H9 (cell line): Measurements from ENCODE around the gene SIN3A. TPM values are rescaled to one million over a fixed set of nuclear protein-coding genes. Genes with fewer than 3 reads are reported as not detected.

Experiments used
- DNase-seq: peaks from one replicate; pipeline ENCODE4 v3.0.0-alpha.2; 2017
- H2AFZ ChIP-seq: one replicate; pipeline ENCODE4 v1.6.1; 2013; ENCODE audit warnings: mild to moderate bottlenecking, low read length, control low read depth, moderate library complexity
- H2AK5ac ChIP-seq: 2 replicates; pipeline ENCODE4 v1.6.1; 2013; ENCODE audit warnings: low read length, control low read depth, mixed read lengths; ENCODE audit not compliant: insufficient read length
- H2BK120ac ChIP-seq: one replicate; pipeline ENCODE4 v1.6.1; 2013; ENCODE audit warnings: low read depth, mild to moderate bottlenecking, low read length, control low read depth, inconsistent platforms; ENCODE audit not compliant: poor library complexity, severe bottlenecking
- H2BK12ac ChIP-seq: 2 replicates; pipeline ENCODE4 v1.6.1; 2013; ENCODE audit warnings: low read length, control low read depth, mixed read lengths, low read depth; ENCODE audit not compliant: insufficient read length
- H2BK15ac ChIP-seq: 2 replicates; pipeline ENCODE4 v1.6.1; 2013; ENCODE audit warnings: low read depth, low read length, control low read depth
- H2BK20ac ChIP-seq: one replicate; pipeline ENCODE4 v1.6.1; 2013; ENCODE audit warnings: low read depth, mild to moderate bottlenecking, low read length, control low read depth, inconsistent platforms; ENCODE audit not compliant: poor library complexity, severe bottlenecking
- H2BK5ac ChIP-seq: 2 replicates; pipeline ENCODE4 v1.6.1; 2013; ENCODE audit warnings: low read length, control low read depth, mixed read lengths; ENCODE audit not compliant: insufficient read length
- H3K14ac ChIP-seq: 2 replicates; pipeline ENCODE4 v1.6.1; 2013; ENCODE audit warnings: low read length, control low read depth; ENCODE audit not compliant: insufficient read depth
- H3K18ac ChIP-seq: 2 replicates; pipeline ENCODE4 v1.6.1; 2013; ENCODE audit warnings: low read depth, mild to moderate bottlenecking, mixed read lengths, low read length, control low read depth; ENCODE audit not compliant: insufficient read length
- H3K23ac ChIP-seq: 2 replicates; pipeline ENCODE4 v1.6.1; 2013; ENCODE audit warnings: low read length, control low read depth, mixed read lengths, low read depth; ENCODE audit not compliant: insufficient read length
- H3K23me2 ChIP-seq: 2 replicates; pipeline ENCODE4 v1.6.1; 2013; ENCODE audit warnings: low read depth, mild to moderate bottlenecking, mixed read lengths, low read length, control low read depth; ENCODE audit not compliant: insufficient read length, poor library complexity, severe bottlenecking
- H3K27ac ChIP-seq: 2 replicates; pipeline ENCODE4 v1.5.1; 2013; ENCODE audit warnings: low read length, control low read depth, mixed read lengths, low read depth; ENCODE audit not compliant: insufficient read length
- H3K27me3 ChIP-seq: 2 replicates; pipeline ENCODE4 v1.6.1; 2013; ENCODE audit warnings: low read length, control low read depth, inconsistent platforms; ENCODE audit not compliant: insufficient read depth
- H3K4ac ChIP-seq: 2 replicates; pipeline ENCODE4 v1.6.1; 2013; ENCODE audit warnings: low read depth, mild to moderate bottlenecking, control low read depth, inconsistent platforms, low read length, moderate library complexity
- H3K4me1 ChIP-seq: 2 replicates; pipeline ENCODE4 v1.6.1; 2013; ENCODE audit warnings: low read length, control low read depth, inconsistent platforms; ENCODE audit not compliant: insufficient read depth
- H3K4me2 ChIP-seq: 2 replicates; pipeline ENCODE4 v1.6.1; 2013; ENCODE audit warnings: low read length, control low read depth, mixed read lengths; ENCODE audit not compliant: insufficient read length, insufficient read depth
- H3K56ac ChIP-seq: 2 replicates; pipeline ENCODE4 v1.6.1; 2013; ENCODE audit warnings: low read depth, mild to moderate bottlenecking, mixed read lengths, low read length, control low read depth; ENCODE audit not compliant: insufficient read length
- H3K79me1 ChIP-seq: 2 replicates; pipeline ENCODE4 v1.6.1; 2013; ENCODE audit warnings: low read depth, mild to moderate bottlenecking, moderate library complexity, low read length, control low read depth, inconsistent platforms; ENCODE audit not compliant: insufficient read depth, poor library complexity, severe bottlenecking
- H3K79me2 ChIP-seq: 2 replicates; pipeline ENCODE4 v1.6.1; 2013; ENCODE audit warnings: low read length, control low read depth, inconsistent platforms; ENCODE audit not compliant: insufficient read depth
- H3K9ac ChIP-seq: 2 replicates; pipeline ENCODE4 v1.6.1; 2013; ENCODE audit warnings: low read length, control low read depth, mixed read lengths; ENCODE audit not compliant: insufficient read length; ENCODE audit errors: extremely low read depth
- H3K9me3 ChIP-seq: one replicate; pipeline ENCODE4 v1.6.1; 2013; ENCODE audit warnings: low read depth, low read length, inconsistent platforms; ENCODE audit not compliant: control insufficient read depth
- H3T11ph ChIP-seq: one replicate; pipeline ENCODE4 v1.6.1; 2013; ENCODE audit warnings: mild to moderate bottlenecking, low read length, control low read depth, inconsistent platforms
- H4K20me1 ChIP-seq: one replicate; pipeline ENCODE4 v1.6.1; 2013; ENCODE audit not compliant: control insufficient read depth, insufficient read length, insufficient read depth
- H4K5ac ChIP-seq: 2 replicates; pipeline ENCODE4 v1.6.1; 2013; ENCODE audit warnings: low read depth, mild to moderate bottlenecking, mixed read lengths, low read length, control low read depth; ENCODE audit not compliant: insufficient read length
- H4K8ac ChIP-seq: replicated peaks from 2 replicates; pipeline ENCODE4 v1.6.1; 2013; ENCODE audit warnings: low read length, control low read depth, mixed read lengths, low read depth; ENCODE audit not compliant: insufficient read length
- H4K91ac ChIP-seq: 2 replicates; pipeline ENCODE4 v1.6.1; 2013; ENCODE audit warnings: low read depth, mild to moderate bottlenecking, moderate library complexity, mixed read lengths, low read length, control low read depth; ENCODE audit not compliant: insufficient read length
- H3K27ac Mint-ChIP-seq, 3 experiments: 2 replicates in 2 of 3; 3 replicates in 1 of 3; pipeline ENCODE4 v1.8.0; 2020 to 2021; ENCODE audit warnings: mixed read lengths in 3 of 3, mild to moderate bottlenecking in 1 of 3, moderate library complexity in 1 of 3
- H3K27me3 Mint-ChIP-seq: 2 replicates; pipeline ENCODE4 v1.8.0; 2021; ENCODE audit warnings: low read depth, mild to moderate bottlenecking, moderate library complexity, mixed read lengths
- H3K36me3 Mint-ChIP-seq, 3 experiments: 2 replicates in 2 of 3; 3 replicates in 1 of 3; pipeline ENCODE4 v1.8.0; 2020 to 2021; ENCODE audit warnings: low read depth in 3 of 3, mixed read lengths in 3 of 3; ENCODE audit not compliant: insufficient read depth in 1 of 3
- H3K4me1 Mint-ChIP-seq, 2 experiments: 2 replicates each; pipeline ENCODE4 v1.8.0; 2020; ENCODE audit warnings: mixed read lengths in 2 of 2
- H3K4me3 Mint-ChIP-seq, 2 experiments: 2 replicates in 1 of 2; 3 replicates in 1 of 2; pipeline ENCODE4 v1.8.0; 2020 to 2021; ENCODE audit warnings: mild to moderate bottlenecking in 2 of 2, mixed read lengths in 2 of 2, moderate library complexity in 1 of 2
- H3K9me3 Mint-ChIP-seq, 2 experiments: 2 replicates in 1 of 2; 3 replicates in 1 of 2; pipeline ENCODE4 v1.8.0; 2020; ENCODE audit warnings: mild to moderate bottlenecking in 2 of 2, mixed read lengths in 2 of 2, moderate library complexity in 1 of 2
- CTCF ChIP-seq: fragments of 200-600 bp; sonication (generic); conservative IDR thresholded peaks from 3 replicates; pipeline ENCODE4 v1.8.0; 2021; ENCODE audit warnings: antibody characterized with exemption, mild to moderate bottlenecking
- WGBS: extraction: QIAGEN DNeasy Blood & Tissue Kit; methylation state at CpG from one replicate; pipeline ENCODE4 v1.1.7; 2013; ENCODE audit warnings: missing lambda C conversion rate, low lambda C conversion rate, mixed read lengths; ENCODE audit not compliant: insufficient read length; ENCODE audit errors: extremely low coverage; 5-methylcytosine and 5-hydroxymethylcytosine counted together
- total RNA-seq: library from RNA; stranded (reverse); gene quantifications from 2 replicates; pipeline ENCODE4 v1.2.1, GENCODE V29; 2021

SIN3A gene
- total RNA-seq, 1 experiment from 2014 or later = 102 TPM

GRCh38 chr15:75338661-75339240, 112.7 kb downstream of the SIN3A start:
- no CpG with 5 or more reads among the region's 11 CpGs for WGBS
- Mint-ChIP-seq H3K27me3 (no peaks in the 10 kb centered on the region), H3K4me3 (no peak overlapping the region), H3K4me1 (peaks cover 12 to 14% of the 10 kb centered on the region in 2 experiments), H3K36me3 (peaks cover 6 to 22% (median 18%) of the 10 kb centered on the region in 3 experiments; a peak in 6 of 7 replicates), H3K9me3 (no peaks in the 10 kb centered on the region), H3K27ac (no peak overlapping the region)
- H2AFZ ChIP-seq = no peak overlapping the region
- H2BK5ac ChIP-seq = no peak overlapping the region
- H3K4me2 ChIP-seq = no peak overlapping the region
- H4K8ac ChIP-seq = no peak overlapping the region
- no peaks in the 10 kb centered on the region for H4K20me1 ChIP-seq
- no peak overlapping the region for H3T11ph ChIP-seq
- H3K23ac ChIP-seq = no peak overlapping the region
- H3K23me2 ChIP-seq = peaks cover 8% of the 10 kb centered on the region
- no peaks in the 10 kb centered on the region for H3K27me3 ChIP-seq
- no peak for TF ChIP-seq CTCF
- H4K91ac ChIP-seq = no peak overlapping the region
- peaks cover 1% of the 10 kb centered on the region; the same call in 1 of the 2 replicates for H3K79me2 ChIP-seq
- no peak overlapping the region for H3K56ac ChIP-seq
- H3K14ac ChIP-seq = no peak overlapping the region
- no peak overlapping the region for H3K27ac ChIP-seq
- no peak overlapping the region for H2AK5ac ChIP-seq
- H2BK120ac ChIP-seq = no peak overlapping the region
- H3K9me3 ChIP-seq = no peaks in the 10 kb centered on the region
- H2BK15ac ChIP-seq = no peak overlapping the region
- H3K4ac ChIP-seq = no peak overlapping the region
- no peak overlapping the region for H2BK20ac ChIP-seq
- H3K79me1 ChIP-seq = peaks cover 5% of the 10 kb centered on the region
- H3K18ac ChIP-seq = no peak overlapping the region
- DNase-seq = no peak
- H3K9ac ChIP-seq = no peak overlapping the region
- no peak overlapping the region for H4K5ac ChIP-seq
- no peaks in the 10 kb centered on the region for H3K4me1 ChIP-seq
- H2BK12ac ChIP-seq = no peak overlapping the region
